Erythroblast (primary cell): ENCODE results near the gene CORO2B.

Experiments
- GATA1 ChIP-seq: IDR thresholded peaks from 2 replicates; pipeline ENCODE4 v1.6.1; 2011; ENCODE audit warnings: low read depth, mild to moderate bottlenecking, control low read depth, low read length, moderate library complexity
- POLR2A ChIP-seq: IDR thresholded peaks from 2 replicates; pipeline ENCODE4 v1.6.1; 2011; ENCODE audit warnings: mild to moderate bottlenecking, low read length

GRCh38 chr15:68548364-68548763, 30.4 kb upstream of the CORO2B start:
- TF ChIP-seq POLR2A (no peak), GATA1 (no peak)
